ENCODE data around the gene GALR1.

Gene GALR1

GRCh38 chr18:77321823-77322805 lies 72.5 kb downstream of the GALR1 start:
- DNase-seq: no peak

DNA sequence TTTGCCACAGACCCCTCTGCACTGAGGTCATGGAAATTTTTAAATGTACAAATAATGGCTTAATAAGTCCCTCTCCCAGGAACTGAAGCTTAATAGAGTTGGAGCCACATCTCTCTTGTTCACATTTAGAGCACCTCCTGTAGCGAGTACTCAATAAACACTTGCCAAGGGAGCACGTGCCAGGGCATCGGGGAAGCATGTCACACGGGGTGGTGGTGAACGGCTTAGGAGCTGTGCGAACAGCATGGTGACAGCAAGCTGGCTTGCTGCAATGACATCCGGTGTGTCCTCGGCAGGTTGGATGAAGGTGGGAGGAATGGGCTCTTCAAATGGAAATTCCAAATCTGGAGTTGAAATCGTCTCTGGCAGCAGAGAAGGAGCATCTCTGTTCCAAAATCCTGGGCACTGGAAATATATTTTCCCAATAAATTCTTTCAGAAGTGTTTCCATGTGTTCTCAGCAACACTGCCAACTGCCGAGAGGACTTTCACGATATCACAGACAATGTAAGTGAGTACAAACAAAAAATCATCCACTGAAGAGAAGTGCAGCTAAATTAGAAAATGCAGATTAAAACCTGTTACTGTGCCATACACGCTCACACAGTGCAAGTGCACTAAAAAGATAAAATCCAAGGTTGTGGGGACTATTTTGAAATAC lies 74.1 kb downstream of the GALR1 start:
- DNase-seq: no peak
